ENCODE data around the gene ALDH3B1.
A peak's percentile ranks its signal among the peaks of the same experiment; 100 is the strongest.

ALDH3B1 gene

GRCh38 chr11:68040101-68040956, 30.2 kb downstream of the ALDH3B1 start:
- DNase-seq = peak; percentile 85
- in situ Hi-C loops (cut with MboI; ENCODE audit: low pct_unique_long_range_greater_than_20kb, low sequenced_read_pairs) = no loop called here

GRCh38 chr11:68040957-68041591, 30.9 kb downstream of the ALDH3B1 start:
- DNase-seq = no peak
- in situ Hi-C loops (cut with MboI; ENCODE audit: low pct_unique_long_range_greater_than_20kb, low sequenced_read_pairs) = no loop called here

GRCh38 chr11:68041617-68042218, 31.6 kb downstream of the ALDH3B1 start:
- in situ Hi-C loops (cut with MboI; ENCODE audit: low pct_unique_long_range_greater_than_20kb, low sequenced_read_pairs) = no loop called here
- no peak for DNase-seq

GRCh38 chr11:68042219-68043028, 32.3 kb downstream of the ALDH3B1 start:
- no peak for DNase-seq
- in situ Hi-C loops (cut with MboI; ENCODE audit: low pct_unique_long_range_greater_than_20kb, low sequenced_read_pairs) = no loop called here

- in situ Hi-C loops (cut with MboI; ENCODE audit: low pct_unique_long_range_greater_than_20kb, low sequenced_read_pairs) = no loop called here
- no peak for DNase-seq
Measured at GRCh38 chr11:68043029-68043348, 32.9 kb downstream of the ALDH3B1 start.

- in situ Hi-C loops (cut with MboI; ENCODE audit: low pct_unique_long_range_greater_than_20kb, low sequenced_read_pairs) = no loop called here
- DNase-seq = no peak
Measured at GRCh38 chr11:68043349-68044144, 33.4 kb downstream of the ALDH3B1 start.

- in situ Hi-C loops (cut with MboI; ENCODE audit: low pct_unique_long_range_greater_than_20kb, low sequenced_read_pairs) = no loop called here
- DNase-seq = no peak
Measured at GRCh38 chr11:68044145-68044813, 34.2 kb downstream of the ALDH3B1 start.

- DNase-seq = no peak
- in situ Hi-C loops (cut with MboI; ENCODE audit: low pct_unique_long_range_greater_than_20kb, low sequenced_read_pairs) = no loop called here
Measured at GRCh38 chr11:68044898-68045351, 34.8 kb downstream of the ALDH3B1 start.

GRCh38 chr11:68047437-68048290, 37.5 kb downstream of the ALDH3B1 start:
- in situ Hi-C loops (cut with MboI; ENCODE audit: low pct_unique_long_range_greater_than_20kb, low sequenced_read_pairs) = no loop called here
- DNase-seq = no peak

GRCh38 chr11:68048681-68049508, 38.8 kb downstream of the ALDH3B1 start:
- no peak for DNase-seq
- in situ Hi-C loops (cut with MboI; ENCODE audit: low pct_unique_long_range_greater_than_20kb, low sequenced_read_pairs) = no loop called here

GRCh38 chr11:68049509-68050370, 39.6 kb downstream of the ALDH3B1 start:
- in situ Hi-C loops (cut with MboI; ENCODE audit: low pct_unique_long_range_greater_than_20kb, low sequenced_read_pairs) = no loop called here
- DNase-seq = no peak

- in situ Hi-C loops (cut with MboI; ENCODE audit: low pct_unique_long_range_greater_than_20kb, low sequenced_read_pairs) = no loop called here
- DNase-seq = no peak
Measured at GRCh38 chr11:68050371-68050841, 40.3 kb downstream of the ALDH3B1 start.

GRCh38 chr11:68051191-68052136, 41.3 kb downstream of the ALDH3B1 start:
- in situ Hi-C loops (cut with MboI; ENCODE audit: low pct_unique_long_range_greater_than_20kb, low sequenced_read_pairs) = no loop called here
- DNase-seq = no peak

- in situ Hi-C loops (cut with MboI; ENCODE audit: low pct_unique_long_range_greater_than_20kb, low sequenced_read_pairs) = no loop called here
- DNase-seq = no peak
Measured at GRCh38 chr11:68052137-68052873, 42.2 kb downstream of the ALDH3B1 start.

Measured in KBM-7 (cell line).